CD4-positive, CD25-positive, alpha-beta regulatory T cell (primary cell): ENCODE measurements around the gene SPAG6. TPM values are rescaled to one million over a fixed set of nuclear protein-coding genes. Genes with fewer than 3 reads are reported as not detected.
A peak's percentile ranks its signal among the peaks of the same experiment; 100 is the strongest.

Experiments used
- ATAC-seq, 2 donors: fragments of 150-1000 bp; cut with Tn5 transposase; one replicate each; pipeline ENCODE4 v1.10.0; 2021; ENCODE audit warnings: low read depth in 2 of 2, moderate number of reproducible peaks in 2 of 2, moderate library complexity in 1 of 2
- DNase-seq, 3 donors: peaks; one replicate each; pipeline versions ENCODE4 v3.0.0 to v3.0.0-alpha.2; 2012 to 2022; ENCODE audit warnings: mixed read lengths in 1 of 3
- H3K27ac ChIP-seq: one replicate; pipeline ENCODE4 v1.7.0; 2013; ENCODE audit warnings: mild to moderate bottlenecking, low read length; ENCODE audit not compliant: insufficient read depth, poor library complexity, severe bottlenecking
- H3K27me3 ChIP-seq: one replicate; pipeline ENCODE4 v1.7.0; 2013; ENCODE audit warnings: low read length; ENCODE audit not compliant: control insufficient read depth, insufficient read depth
- H3K36me3 ChIP-seq: one replicate; pipeline ENCODE4 v1.7.0; 2013; ENCODE audit warnings: mild to moderate bottlenecking, low read length, moderate library complexity; ENCODE audit not compliant: control insufficient read depth, insufficient read depth
- H3K4me1 ChIP-seq: 2 replicates; pipeline ENCODE4 v1.7.0; 2013; ENCODE audit warnings: mild to moderate bottlenecking, low read length; ENCODE audit not compliant: insufficient read depth, control insufficient read depth, poor library complexity, severe bottlenecking
- H3K4me3 ChIP-seq: one replicate; pipeline ENCODE4 v1.7.0; 2013; ENCODE audit warnings: low read depth, mild to moderate bottlenecking, low read length, moderate library complexity
- H3K9me3 ChIP-seq, 2 experiments: 1 replicate in 1 of 2; 2 replicates in 1 of 2; pipeline ENCODE4 v1.7.0; 2013; ENCODE audit warnings: low read length in 2 of 2, mild to moderate bottlenecking in 1 of 2, moderate library complexity in 1 of 2; ENCODE audit not compliant: control insufficient read depth in 2 of 2
- H3K27ac Mint-ChIP-seq, 3 donors: one replicate each; pipeline ENCODE4 v1.8.0; 2020 to 2022; ENCODE audit warnings: mild to moderate bottlenecking in 3 of 3, mixed read lengths in 3 of 3, moderate library complexity in 2 of 3
- H3K27me3 Mint-ChIP-seq: one replicate; pipeline ENCODE4 v1.8.0; 2022; ENCODE audit warnings: mild to moderate bottlenecking, mixed read lengths
- H3K36me3 Mint-ChIP-seq: one replicate; pipeline ENCODE4 v1.8.0; 2020; ENCODE audit warnings: mixed read lengths
- H3K4me1 Mint-ChIP-seq, 4 donors: one replicate each; pipeline ENCODE4 v1.8.0; 2020 to 2022; ENCODE audit warnings: mixed read lengths in 4 of 4, mild to moderate bottlenecking in 1 of 4
- H3K4me3 Mint-ChIP-seq, 4 donors: one replicate each; pipeline ENCODE4 v1.8.0; 2020 to 2022; ENCODE audit warnings: mild to moderate bottlenecking in 4 of 4, mixed read lengths in 4 of 4, moderate library complexity in 3 of 4
- H3K9me3 Mint-ChIP-seq, 7 donors: one replicate each; pipeline ENCODE4 v1.8.0; 2020 to 2022; ENCODE audit warnings: mixed read lengths in 7 of 7, mild to moderate bottlenecking in 3 of 7, moderate library complexity in 2 of 7
- polyA plus RNA-seq, 4 donors: library from polyadenylated mRNA; unstranded; fragments of 300-500 nt; fragmentation: Illumina TruSeq; gene quantifications; one replicate each; pipeline ENCODE4 v1.2.3, GENCODE V29; 2021
- total RNA-seq: library from RNA; stranded (reverse); gene quantifications from one replicate; pipeline ENCODE4 v1.2.3, GENCODE V29; 2022

SPAG6 gene
- total and polyA plus RNA-seq, 5 donors from 2014 or later: 0.15 to 0.18 TPM; not detected in 3

GRCh38 chr10:22429981-22430421 is 84.7 kb downstream of the SPAG6 start:
- no peak for DNase-seq

GRCh38 chr10:22433875-22434274 is 88.6 kb downstream of the SPAG6 start:
- ATAC-seq: no peak
- Mint-ChIP-seq H3K36me3 (no peaks in the 10 kb centered on the region), H3K4me1 (peaks cover 15 to 27% (median 21%) of the 10 kb centered on the region in 4 donors), H3K9me3 (peaks cover 0 to 2% (median 0%) of the 10 kb centered on the region in 7 donors), H3K27me3 (peaks cover 39% of the 10 kb centered on the region), H3K27ac (no peak overlapping the region), H3K4me3 (peak overlapping the region in 2 of 4 donors; percentile 78 to 90)
- DNase-seq: no peak
- no peak overlapping the region for H3K27ac ChIP-seq
- H3K27me3 ChIP-seq: peaks cover 19% of the 10 kb centered on the region
- no peaks in the 10 kb centered on the region for H3K9me3 ChIP-seq
- H3K36me3 ChIP-seq: no peaks in the 10 kb centered on the region
- H3K4me3 ChIP-seq: no peak overlapping the region
- H3K4me1 ChIP-seq: peaks cover 22% of the 10 kb centered on the region

More at GRCh38 chr10:22429981-22430421, 84.7 kb downstream of the SPAG6 start:
- no peaks in the 10 kb centered on the region for H3K4me1 ChIP-seq
- H3K27me3 ChIP-seq: peaks cover 28% of the 10 kb centered on the region
- Mint-ChIP-seq H3K9me3 (no peaks in the 10 kb centered on the region), H3K36me3 (no peaks in the 10 kb centered on the region), H3K27me3 (peaks cover 59% of the 10 kb centered on the region), H3K27ac (peak overlapping the region in 1 of 3 donors; percentile 22), H3K4me3 (no peak overlapping the region), H3K4me1 (peaks cover 0 to 4% (median 3%) of the 10 kb centered on the region in 4 donors)
- no peak for ATAC-seq
- H3K9me3 ChIP-seq: no peaks in the 10 kb centered on the region
- H3K27ac ChIP-seq: no peak overlapping the region
- H3K36me3 ChIP-seq: no peaks in the 10 kb centered on the region
- H3K4me3 ChIP-seq: no peak overlapping the region

GRCh38 chr10:22434521-22434920 is 89.2 kb downstream of the SPAG6 start:
- Mint-ChIP-seq H3K27ac (peak overlapping the region in 2 of 3 donors; percentile 15 to 23), H3K36me3 (no peaks in the 10 kb centered on the region), H3K4me3 (peak overlapping the region in 2 of 4 donors; percentile 78 to 90), H3K4me1 (peaks cover 18 to 32% (median 21%) of the 10 kb centered on the region in 4 donors), H3K9me3 (peaks cover 0 to 3% (median 0%) of the 10 kb centered on the region in 7 donors), H3K27me3 (peaks cover 35% of the 10 kb centered on the region)
- H3K27ac ChIP-seq: no peak overlapping the region
- ATAC-seq: no peak
- DNase-seq: no peak
- H3K4me1 ChIP-seq: peaks cover 22% of the 10 kb centered on the region
- no peaks in the 10 kb centered on the region for H3K36me3 ChIP-seq
- no peaks in the 10 kb centered on the region for H3K9me3 ChIP-seq
- H3K4me3 ChIP-seq: no peak overlapping the region
- H3K27me3 ChIP-seq: peaks cover 14% of the 10 kb centered on the region

- Histone ChIP-seq H3K27me3 (peaks cover 3% of the 10 kb centered on the region), H3K36me3 (no peaks in the 10 kb centered on the region), H3K9me3 (no peaks in the 10 kb centered on the region), H3K4me3 (peak overlapping the region; percentile 39), H3K27ac (peak overlapping the region; percentile 25), H3K4me1 (peaks cover 22% of the 10 kb centered on the region)
- DNase-seq (no peak), ATAC-seq (no peak)
- peak overlapping the region; percentile 78 to 96 (median 92) for H3K4me3 Mint-ChIP-seq
- peaks cover 0 to 3% (median 0%) of the 10 kb centered on the region in 7 donors for H3K9me3 Mint-ChIP-seq
- H3K36me3 Mint-ChIP-seq: no peaks in the 10 kb centered on the region
- H3K27ac Mint-ChIP-seq: peak overlapping the region in 2 of 3 donors; percentile 96 to 97
- peaks cover 17 to 36% (median 21%) of the 10 kb centered on the region in 4 donors for H3K4me1 Mint-ChIP-seq
- H3K27me3 Mint-ChIP-seq: peaks cover 25% of the 10 kb centered on the region
These were observed 90.4 kb downstream of the SPAG6 start for GRCh38 chr10:22435650-22436049.

GRCh38 chr10:22436526-22436892 is 91.2 kb downstream of the SPAG6 start:
- Mint-ChIP-seq H3K4me3 (peak overlapping the region; percentile 90 to 96 (median 95)), H3K4me1 (peaks cover 17 to 38% (median 23%) of the 10 kb centered on the region in 4 donors), H3K36me3 (no peaks in the 10 kb centered on the region), H3K9me3 (peaks cover 0 to 3% (median 0%) of the 10 kb centered on the region in 7 donors), H3K27me3 (peaks cover 25% of the 10 kb centered on the region), H3K27ac (peak overlapping the region; percentile 84 to 97 (median 96))
- Histone ChIP-seq H3K9me3 (no peaks in the 10 kb centered on the region), H3K4me1 (peaks cover 22% of the 10 kb centered on the region), H3K36me3 (no peaks in the 10 kb centered on the region), H3K27ac (peak overlapping the region; percentile 87), H3K4me3 (peak overlapping the region; percentile 39), H3K27me3 (peaks cover 2% of the 10 kb centered on the region)
- peak; percentile 55 to 67 for ATAC-seq
- DNase-seq: peak in 1 of 3 donors; percentile 80

GRCh38 chr10:22436893-22437619 is 91.8 kb downstream of the SPAG6 start:
- Histone ChIP-seq H3K36me3 (no peaks in the 10 kb centered on the region), H3K27me3 (no peaks in the 10 kb centered on the region), H3K4me3 (peak overlapping the region; percentile 75), H3K9me3 (no peaks in the 10 kb centered on the region), H3K4me1 (peaks cover 22% of the 10 kb centered on the region), H3K27ac (peak overlapping the region; percentile 87)
- Mint-ChIP-seq H3K27ac (peak overlapping the region; percentile 96 to 97 (median 96)), H3K4me1 (peaks cover 17 to 38% (median 23%) of the 10 kb centered on the region in 4 donors), H3K9me3 (peaks cover 0 to 3% (median 0%) of the 10 kb centered on the region in 7 donors), H3K27me3 (peaks cover 20% of the 10 kb centered on the region), H3K36me3 (no peaks in the 10 kb centered on the region), H3K4me3 (peak overlapping the region; percentile 90 to 96 (median 95))
- DNase-seq (peak; percentile 76 to 96 (median 89)), ATAC-seq (peak; percentile 86 to 88)

GRCh38 chr10:22437620-22438588 is 92.6 kb downstream of the SPAG6 start:
- Histone ChIP-seq H3K27ac (peak overlapping the region; percentile 87), H3K27me3 (no peaks in the 10 kb centered on the region), H3K36me3 (no peaks in the 10 kb centered on the region), H3K4me3 (peak overlapping the region; percentile 75), H3K4me1 (peaks cover 22% of the 10 kb centered on the region), H3K9me3 (no peaks in the 10 kb centered on the region)
- H3K27ac Mint-ChIP-seq: peak overlapping the region; percentile 96 to 97 (median 96)
- no peaks in the 10 kb centered on the region for H3K36me3 Mint-ChIP-seq
- peak; percentile 2 to 8 for ATAC-seq
- peak overlapping the region; percentile 90 to 96 (median 95) for H3K4me3 Mint-ChIP-seq
- DNase-seq: peak in 1 of 3 donors; percentile 58
- peaks cover 17 to 38% (median 23%) of the 10 kb centered on the region in 4 donors for H3K4me1 Mint-ChIP-seq
- peaks cover 0 to 3% (median 0%) of the 10 kb centered on the region in 7 donors for H3K9me3 Mint-ChIP-seq
- H3K27me3 Mint-ChIP-seq: peaks cover 18% of the 10 kb centered on the region
